ENCODE data around the gene RAPGEF4.

Gene RAPGEF4

GRCh38 chr2:172922815-172923214 is 187.2 kb downstream of the RAPGEF4 start:
- H3K79me2 ChIP-seq (ENCODE audit: insufficient read depth, low read length), result no peaks in the 10 kb centered on the region
- H3K4me3 ChIP-seq (ENCODE audit: low read depth in 1 of 2, low read length in 2 of 2), result no peak overlapping the region
- TF ChIP-seq EZH2 (IDR thresholded peaks at IDR 0.05; ENCODE audit: borderline replicate concordance, low read depth, low read length, severe bottlenecking), result no peak
- no peak overlapping the region for H3K27ac ChIP-seq (ENCODE audit: low read length)
- H3K9me3 ChIP-seq (ENCODE audit: insufficient read depth, low read length, severe bottlenecking), result no peaks in the 10 kb centered on the region
- no peaks in the 10 kb centered on the region for H4K20me1 ChIP-seq (ENCODE audit: insufficient read depth, low read length)
- no peak overlapping the region for H2AFZ ChIP-seq (ENCODE audit: low read depth, low read length)
- H3K4me1 ChIP-seq (ENCODE audit: insufficient read depth, low read length), result no peaks in the 10 kb centered on the region
- no peak for DNase-seq
- no peak overlapping the region for H3K4me2 ChIP-seq (ENCODE audit: insufficient read depth, low read length)
- ATAC-seq (ENCODE audit: insufficient read depth, low read depth), result no peak
- no peaks in the 10 kb centered on the region for H3K27me3 ChIP-seq (ENCODE audit: insufficient read depth, low read length, poor library complexity)
- H3K9ac ChIP-seq (ENCODE audit: low read depth, low read length), result no peak overlapping the region
- H3K36me3 ChIP-seq (ENCODE audit: insufficient read depth, low read length), result no peaks in the 10 kb centered on the region

DNA sequence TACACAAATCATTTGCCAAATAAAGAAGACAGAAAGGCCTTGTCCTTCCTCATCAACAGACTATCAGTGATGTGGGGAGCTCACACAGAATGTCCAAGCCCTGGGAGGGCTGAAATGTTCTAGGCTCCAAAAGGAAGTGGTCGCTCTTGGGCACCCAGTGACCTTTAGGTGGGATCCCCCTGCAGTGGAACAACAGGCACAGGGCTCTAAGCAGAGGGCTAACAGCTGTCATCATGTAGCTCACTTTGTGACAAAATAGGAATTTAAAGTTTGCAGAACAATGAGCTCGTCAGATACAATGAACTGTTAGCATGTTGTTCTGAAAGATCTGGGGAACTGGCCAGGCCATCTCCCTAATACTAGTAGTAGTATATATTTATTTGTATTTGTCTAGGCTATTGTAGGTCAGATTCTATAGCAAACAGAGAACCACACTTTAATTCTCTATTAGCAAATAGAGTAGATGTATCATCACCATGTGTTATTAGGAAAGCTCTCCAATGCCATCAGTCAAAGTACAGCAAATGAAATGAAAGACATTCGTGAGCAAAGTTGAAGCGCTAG is 188.5 kb downstream of the RAPGEF4 start:
- no peak for DNase-seq
- Histone ChIP-seq H3K27me3 (ENCODE audit: insufficient read depth, low read length, poor library complexity) (no peaks in the 10 kb centered on the region), H3K9ac (ENCODE audit: low read depth, low read length) (no peak overlapping the region), H3K27ac (ENCODE audit: low read length) (no peak overlapping the region), H3K4me1 (ENCODE audit: insufficient read depth, low read length) (no peaks in the 10 kb centered on the region), H4K20me1 (ENCODE audit: insufficient read depth, low read length) (no peaks in the 10 kb centered on the region), H3K4me3 (ENCODE audit: low read depth in 1 of 2, low read length in 2 of 2) (no peak overlapping the region), H3K9me3 (ENCODE audit: insufficient read depth, low read length, severe bottlenecking) (no peaks in the 10 kb centered on the region), H3K36me3 (ENCODE audit: insufficient read depth, low read length) (no peaks in the 10 kb centered on the region), H2AFZ (ENCODE audit: low read depth, low read length) (no peak overlapping the region), H3K4me2 (ENCODE audit: insufficient read depth, low read length) (no peak overlapping the region), H3K79me2 (ENCODE audit: insufficient read depth, low read length) (no peaks in the 10 kb centered on the region)
- TF ChIP-seq, protein P1, sequence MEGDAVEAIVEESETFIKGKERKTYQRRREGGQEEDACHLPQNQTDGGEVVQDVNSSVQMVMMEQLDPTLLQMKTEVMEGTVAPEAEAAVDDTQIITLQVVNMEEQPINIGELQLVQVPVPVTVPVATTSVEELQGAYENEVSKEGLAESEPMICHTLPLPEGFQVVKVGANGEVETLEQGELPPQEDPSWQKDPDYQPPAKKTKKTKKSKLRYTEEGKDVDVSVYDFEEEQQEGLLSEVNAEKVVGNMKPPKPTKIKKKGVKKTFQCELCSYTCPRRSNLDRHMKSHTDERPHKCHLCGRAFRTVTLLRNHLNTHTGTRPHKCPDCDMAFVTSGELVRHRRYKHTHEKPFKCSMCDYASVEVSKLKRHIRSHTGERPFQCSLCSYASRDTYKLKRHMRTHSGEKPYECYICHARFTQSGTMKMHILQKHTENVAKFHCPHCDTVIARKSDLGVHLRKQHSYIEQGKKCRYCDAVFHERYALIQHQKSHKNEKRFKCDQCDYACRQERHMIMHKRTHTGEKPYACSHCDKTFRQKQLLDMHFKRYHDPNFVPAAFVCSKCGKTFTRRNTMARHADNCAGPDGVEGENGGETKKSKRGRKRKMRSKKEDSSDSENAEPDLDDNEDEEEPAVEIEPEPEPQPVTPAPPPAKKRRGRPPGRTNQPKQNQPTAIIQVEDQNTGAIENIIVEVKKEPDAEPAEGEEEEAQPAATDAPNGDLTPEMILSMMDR (IDR thresholded peaks at IDR 0.05; ENCODE audit: borderline replicate concordance, extremely low read depth, low read length, poor library complexity, severe bottlenecking), result no peak
- no peak for TF ChIP-seq EZH2 (IDR thresholded peaks at IDR 0.05; ENCODE audit: borderline replicate concordance, low read depth, low read length, severe bottlenecking)
- no peak for ATAC-seq (ENCODE audit: insufficient read depth, low read depth)

DNA sequence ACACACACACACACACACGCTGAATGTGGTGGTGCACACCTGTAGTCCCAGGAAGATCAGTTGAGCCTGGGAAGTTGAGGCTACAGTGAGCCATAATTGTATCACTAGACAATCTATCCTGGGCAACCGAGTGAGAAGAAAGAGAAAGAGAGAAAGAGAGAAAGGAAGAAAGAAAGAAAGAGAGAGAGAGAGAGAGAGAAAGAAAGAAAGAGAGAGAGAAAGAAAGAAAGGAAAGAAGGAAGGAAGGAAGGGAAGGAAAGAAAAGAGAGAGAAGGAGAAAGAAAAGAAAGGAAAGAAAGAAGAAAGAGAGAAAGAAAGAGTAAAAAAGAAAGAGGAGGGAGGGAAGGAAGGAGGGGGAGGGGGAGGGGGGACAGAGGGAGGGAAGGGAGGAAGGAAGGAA is 190.0 kb downstream of the RAPGEF4 start:
- no peaks in the 10 kb centered on the region for H3K9me3 ChIP-seq (ENCODE audit: insufficient read depth, low read length, severe bottlenecking)
- H3K27me3 ChIP-seq (ENCODE audit: insufficient read depth, low read length, poor library complexity), result no peaks in the 10 kb centered on the region
- H3K27ac ChIP-seq (ENCODE audit: low read length), result no peak overlapping the region
- no peak for TF ChIP-seq EZH2 (IDR thresholded peaks at IDR 0.05; ENCODE audit: borderline replicate concordance, low read depth, low read length, severe bottlenecking)
- TF ChIP-seq, protein P1 (IDR thresholded peaks at IDR 0.05; ENCODE audit: borderline replicate concordance, extremely low read depth, low read length, poor library complexity, severe bottlenecking), result no peak
- no peak overlapping the region for H3K9ac ChIP-seq (ENCODE audit: low read depth, low read length)
- no peak overlapping the region for H3K4me2 ChIP-seq (ENCODE audit: insufficient read depth, low read length)
- DNase-seq, result no peak
- peaks cover 6% of the 10 kb centered on the region for H3K4me1 ChIP-seq (ENCODE audit: insufficient read depth, low read length)
- ATAC-seq (ENCODE audit: insufficient read depth, low read depth), result no peak
- no peaks in the 10 kb centered on the region for H3K36me3 ChIP-seq (ENCODE audit: insufficient read depth, low read length)
- H2AFZ ChIP-seq (ENCODE audit: low read depth, low read length), result no peak overlapping the region
- no peak overlapping the region for H3K4me3 ChIP-seq (ENCODE audit: low read depth in 1 of 2, low read length in 2 of 2)
- H3K79me2 ChIP-seq (ENCODE audit: insufficient read depth, low read length), result no peaks in the 10 kb centered on the region
- no peaks in the 10 kb centered on the region; the same call in 1 of the 2 replicates for H4K20me1 ChIP-seq (ENCODE audit: insufficient read depth, low read length)

- H4K20me1 ChIP-seq (ENCODE audit: insufficient read depth, low read length), result no peaks in the 10 kb centered on the region; the same call in 1 of the 2 replicates
- H3K4me2 ChIP-seq (ENCODE audit: insufficient read depth, low read length), result no peak overlapping the region
- H3K4me3 ChIP-seq (ENCODE audit: low read depth in 1 of 2, low read length in 2 of 2), result no peak overlapping the region
- DNase-seq (no peak), ATAC-seq (ENCODE audit: insufficient read depth, low read depth) (no peak)
- H3K79me2 ChIP-seq (ENCODE audit: insufficient read depth, low read length), result no peaks in the 10 kb centered on the region
- H3K27me3 ChIP-seq (ENCODE audit: insufficient read depth, low read length, poor library complexity), result no peaks in the 10 kb centered on the region
- peaks cover 15% of the 10 kb centered on the region for H3K4me1 ChIP-seq (ENCODE audit: insufficient read depth, low read length)
- TF ChIP-seq, protein P1 (IDR thresholded peaks at IDR 0.05; ENCODE audit: borderline replicate concordance, extremely low read depth, low read length, poor library complexity, severe bottlenecking), result no peak
- TF ChIP-seq EZH2 (IDR thresholded peaks at IDR 0.05; ENCODE audit: borderline replicate concordance, low read depth, low read length, severe bottlenecking), result no peak
- no peaks in the 10 kb centered on the region for H3K36me3 ChIP-seq (ENCODE audit: insufficient read depth, low read length)
- no peak overlapping the region for H3K9ac ChIP-seq (ENCODE audit: low read depth, low read length)
- H3K9me3 ChIP-seq (ENCODE audit: insufficient read depth, low read length, severe bottlenecking), result no peaks in the 10 kb centered on the region
- no peak overlapping the region for H2AFZ ChIP-seq (ENCODE audit: low read depth, low read length)
- no peak overlapping the region for H3K27ac ChIP-seq (ENCODE audit: low read length)
Observed at GRCh38 chr2:172926785-172927640, 191.4 kb downstream of the RAPGEF4 start.

Data from DND-41 (cell line).